GM12872 (cell line): ENCODE data around the gene FAM117B.

Source experiments
- TF ChIP-seq, protein P1 (sequence below): IDR thresholded peaks from 3 replicates; pipeline ENCODE4 v1.5.1; 2011; ENCODE audit warnings: low read depth, mild to moderate bottlenecking, low read length, moderate library complexity; ENCODE audit not compliant: insufficient read depth

Gene FAM117B

DNA sequence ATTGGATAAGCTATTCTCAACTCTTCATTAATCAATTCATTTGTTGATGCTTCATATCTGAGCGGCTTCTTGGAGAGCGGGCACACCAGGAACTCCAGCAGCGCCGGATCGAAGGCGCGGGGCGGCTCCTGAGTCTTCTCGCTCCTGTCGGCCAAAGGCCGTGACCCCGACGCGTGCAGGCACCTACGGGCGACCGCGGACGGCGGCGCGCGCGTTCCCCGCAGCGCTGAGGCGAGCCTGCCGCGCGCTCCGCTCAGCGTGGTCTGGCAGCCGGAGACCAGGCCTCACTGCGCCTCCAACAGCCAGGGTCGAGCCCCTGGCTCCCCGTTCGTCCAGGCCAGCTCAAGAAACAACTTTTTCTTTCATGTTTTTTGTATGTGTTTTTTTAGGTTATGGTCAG, 139.3 kb downstream of the FAM117B start:
- TF ChIP-seq, protein P1, sequence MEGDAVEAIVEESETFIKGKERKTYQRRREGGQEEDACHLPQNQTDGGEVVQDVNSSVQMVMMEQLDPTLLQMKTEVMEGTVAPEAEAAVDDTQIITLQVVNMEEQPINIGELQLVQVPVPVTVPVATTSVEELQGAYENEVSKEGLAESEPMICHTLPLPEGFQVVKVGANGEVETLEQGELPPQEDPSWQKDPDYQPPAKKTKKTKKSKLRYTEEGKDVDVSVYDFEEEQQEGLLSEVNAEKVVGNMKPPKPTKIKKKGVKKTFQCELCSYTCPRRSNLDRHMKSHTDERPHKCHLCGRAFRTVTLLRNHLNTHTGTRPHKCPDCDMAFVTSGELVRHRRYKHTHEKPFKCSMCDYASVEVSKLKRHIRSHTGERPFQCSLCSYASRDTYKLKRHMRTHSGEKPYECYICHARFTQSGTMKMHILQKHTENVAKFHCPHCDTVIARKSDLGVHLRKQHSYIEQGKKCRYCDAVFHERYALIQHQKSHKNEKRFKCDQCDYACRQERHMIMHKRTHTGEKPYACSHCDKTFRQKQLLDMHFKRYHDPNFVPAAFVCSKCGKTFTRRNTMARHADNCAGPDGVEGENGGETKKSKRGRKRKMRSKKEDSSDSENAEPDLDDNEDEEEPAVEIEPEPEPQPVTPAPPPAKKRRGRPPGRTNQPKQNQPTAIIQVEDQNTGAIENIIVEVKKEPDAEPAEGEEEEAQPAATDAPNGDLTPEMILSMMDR, result no peak

DNA sequence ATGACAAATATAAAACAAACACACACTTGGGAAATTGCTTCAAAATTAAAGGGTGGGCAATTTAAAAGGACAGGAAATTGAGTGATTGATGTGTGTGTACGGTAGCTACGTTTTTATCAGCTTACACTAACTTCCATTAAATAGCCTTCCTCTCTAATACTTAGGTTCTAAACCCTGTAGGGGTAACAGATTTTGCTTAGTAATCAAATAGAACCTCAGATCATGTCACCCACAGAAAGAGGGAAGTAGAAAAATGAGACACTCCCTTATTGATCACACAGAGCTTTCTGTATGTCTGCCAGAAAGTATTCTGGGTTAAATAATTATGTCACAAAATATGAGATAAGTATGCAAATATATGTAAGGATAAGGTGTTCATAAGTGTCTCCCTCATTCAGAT, 143.4 kb downstream of the FAM117B start:
- TF ChIP-seq, protein P1, result no peak

- TF ChIP-seq, protein P1, result no peak
These were observed 145.8 kb downstream of the FAM117B start for GRCh38 chr2:202780514-202781021.

GRCh38 chr2:202782940-202783558, 148.3 kb downstream of the FAM117B start:
- TF ChIP-seq, protein P1, result no peak

DNA sequence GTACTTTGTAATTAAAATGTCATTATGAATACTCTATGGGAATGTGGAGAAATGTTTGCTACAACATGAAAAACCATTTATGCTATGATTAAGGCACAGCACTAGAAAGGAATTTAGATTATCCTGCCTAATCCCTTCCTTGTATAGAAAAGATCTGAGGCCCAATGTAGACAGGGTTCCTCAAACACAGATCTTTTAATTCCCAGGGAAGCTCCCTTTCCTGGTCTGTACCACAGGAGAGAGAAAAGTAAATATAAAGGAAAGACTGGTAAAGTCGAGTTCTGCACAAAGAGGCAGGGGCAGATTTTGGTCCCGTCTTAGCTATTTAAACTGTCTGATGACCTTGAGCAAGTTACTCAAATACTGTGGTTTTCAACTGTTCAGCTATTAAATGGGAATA, 152.1 kb downstream of the FAM117B start:
- TF ChIP-seq, protein P1, result no peak

DNA sequence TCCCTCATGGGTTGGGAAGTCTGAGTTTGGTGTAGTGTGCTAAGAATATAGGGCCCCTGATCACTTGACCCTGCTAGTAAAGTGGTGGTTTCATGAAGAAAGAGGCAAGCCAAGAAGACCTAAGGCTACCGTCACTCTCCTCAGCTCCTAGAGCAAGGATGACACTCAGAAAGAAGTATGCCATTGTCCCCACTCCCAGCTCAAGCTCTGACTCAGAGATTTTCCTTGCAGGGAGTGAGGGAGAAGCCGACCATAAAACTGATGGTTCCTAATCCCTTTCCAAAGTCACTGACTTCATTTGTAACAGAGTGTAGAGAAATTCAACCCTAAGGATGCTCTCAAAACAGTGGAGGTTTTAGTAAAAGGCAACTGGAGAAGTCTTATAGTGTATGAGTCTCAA, 155.9 kb downstream of the FAM117B start:
- TF ChIP-seq, protein P1, result no peak

GRCh38 chr2:202797944-202798343, 163.2 kb downstream of the FAM117B start:
- TF ChIP-seq, protein P1, result no peak
